Measurements from ENCODE around the gene ALAD. TPM values are rescaled to one million over a fixed set of nuclear protein-coding genes. Genes with fewer than 3 reads are reported as not detected.
"Not testable (repeated sequence)": the region's sequence is repeated elsewhere in the genome, so short reads cannot be mapped to it uniquely, and the experiment has no call there.

ALAD gene
- total and polyA plus RNA-seq, 4 donors, result 40.2 to 258 (median 74.2) TPM

DNA sequence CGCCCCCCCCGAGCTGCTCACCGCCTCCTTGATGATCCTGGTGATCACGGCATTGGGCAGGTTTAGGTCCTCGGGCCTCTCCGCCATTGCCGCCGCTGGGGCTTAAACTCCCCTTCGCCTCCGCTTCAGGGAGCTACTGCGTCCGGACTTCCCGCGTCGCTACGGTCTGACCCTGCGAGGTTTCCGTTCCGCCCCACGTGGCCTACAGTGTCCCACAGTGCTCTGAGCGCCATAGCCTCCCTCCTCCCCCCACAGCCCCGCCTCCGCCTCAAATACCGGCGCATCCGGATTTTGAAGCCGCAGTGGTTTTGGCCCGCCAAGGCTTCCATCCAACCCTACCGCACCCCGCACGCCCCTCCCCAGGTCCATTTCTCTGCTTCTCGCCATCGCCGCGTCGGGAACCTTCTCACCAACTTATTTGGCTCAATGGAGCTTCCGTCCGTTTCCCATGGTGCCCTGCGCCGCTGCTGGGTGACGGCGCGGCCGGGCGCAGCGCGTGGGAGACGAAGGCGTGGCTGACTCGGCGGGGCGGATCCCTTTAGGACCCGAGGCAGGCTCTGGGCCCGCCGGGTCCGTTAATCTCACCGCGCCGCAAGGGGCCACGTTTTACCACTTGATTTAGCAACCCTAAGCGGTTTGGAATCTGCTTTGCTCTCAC is 9.3 kb upstream of the ALAD start, which contains the start of the genes C9orf43 and POLE3 (continued):
- no peak for TF ChIP-seq FOXA1 (IDR thresholded peaks at IDR 0.05)
- TF ChIP-seq, protein P1, sequence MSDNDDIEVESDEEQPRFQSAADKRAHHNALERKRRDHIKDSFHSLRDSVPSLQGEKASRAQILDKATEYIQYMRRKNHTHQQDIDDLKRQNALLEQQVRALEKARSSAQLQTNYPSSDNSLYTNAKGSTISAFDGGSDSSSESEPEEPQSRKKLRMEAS (IDR thresholded peaks at IDR 0.05), result peak; percentile 92

DNA sequence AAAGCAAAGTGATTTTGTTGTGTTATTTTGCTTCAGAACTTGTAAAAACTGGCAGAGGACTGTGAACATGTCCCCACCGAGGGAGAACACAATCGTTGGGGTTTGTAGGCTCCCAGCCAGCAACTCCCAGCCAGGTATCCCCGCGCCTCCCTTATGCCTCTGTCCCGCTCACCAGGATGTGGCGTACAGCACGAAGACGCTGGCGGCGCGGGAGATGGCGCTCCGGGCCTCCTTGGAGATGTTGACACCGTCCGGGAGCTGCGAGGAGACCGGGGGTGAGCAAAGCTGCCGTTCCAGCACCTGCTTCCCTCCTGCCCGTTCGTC is 8.8 kb upstream of the ALAD start:
- no peak for DNase-seq (ENCODE audit: low spot score)
- Histone ChIP-seq H3K4me3 (ENCODE audit: low read depth in 1 of 3, low read length in 3 of 3) (peak overlapping the region; percentile 88 to 99 (median 91)), H3K4me1 (ENCODE audit: control insufficient read depth in 4 of 4, insufficient read depth in 4 of 4, low read length in 3 of 4) (peaks cover 0 to 27% (median 15%) of the 10 kb centered on the region in 4 donors), H3K27ac (ENCODE audit: low read depth in 1 of 2, low read length in 2 of 2) (peak overlapping the region; percentile 96 to 98), H3K27me3 (ENCODE audit: control insufficient read depth in 4 of 4, insufficient read depth in 4 of 4, low read length in 3 of 4) (no peaks in the 10 kb centered on the region), H3K9me3 (ENCODE audit: control insufficient read depth in 4 of 4, low read length in 3 of 4) (no peaks in the 10 kb centered on the region), H3K9ac (ENCODE audit: low read depth in 1 of 2, low read length in 2 of 2) (peak overlapping the region; percentile 85 to 91), H3K36me3 (ENCODE audit: control insufficient read depth in 4 of 4, insufficient read depth in 3 of 4, low read depth in 1 of 4, low read length in 3 of 4) (peaks cover 0 to 13% (median 4%) of the 10 kb centered on the region in 4 donors)
- under 1% methylated on average over 20 of the region's 20 CpGs for WGBS
- TF ChIP-seq, protein P1 (IDR thresholded peaks at IDR 0.05), result no peak
- TF ChIP-seq RXRA (IDR thresholded peaks at IDR 0.05), result no peak
- TF ChIP-seq FOXA1 (IDR thresholded peaks at IDR 0.05), result no peak

DNA sequence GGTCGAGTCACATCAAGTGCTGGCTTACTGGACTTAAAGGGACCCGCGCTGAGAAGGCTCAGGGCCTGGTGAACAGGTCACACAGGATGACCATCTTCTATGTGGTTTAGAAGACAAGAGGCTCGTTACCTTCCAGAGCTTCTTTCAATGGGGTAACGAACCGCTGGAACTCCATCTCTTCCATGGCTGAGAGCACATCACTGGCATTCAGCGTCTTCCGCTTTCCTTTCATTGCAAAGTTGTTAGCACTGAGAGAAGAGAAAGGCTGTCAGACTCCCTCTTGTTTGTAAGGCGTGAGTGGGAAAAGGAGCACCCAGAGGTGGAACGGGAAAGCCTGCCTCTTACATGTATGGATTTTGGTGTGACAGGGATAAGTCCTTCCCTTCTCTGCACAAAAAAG is 8.4 kb upstream of the ALAD start:
- H3K27ac ChIP-seq (ENCODE audit: low read depth in 1 of 2, low read length in 2 of 2), result peak overlapping the region; percentile 96 to 98
- H3K4me1 ChIP-seq (ENCODE audit: control insufficient read depth in 4 of 4, insufficient read depth in 4 of 4, low read length in 3 of 4), result peaks cover 0 to 30% (median 15%) of the 10 kb centered on the region in 4 donors
- peaks cover 0 to 13% (median 4%) of the 10 kb centered on the region in 4 donors for H3K36me3 ChIP-seq (ENCODE audit: control insufficient read depth in 4 of 4, insufficient read depth in 3 of 4, low read depth in 1 of 4, low read length in 3 of 4)
- no peak for DNase-seq (ENCODE audit: low spot score)
- peak overlapping the region; percentile 88 to 99 (median 91) for H3K4me3 ChIP-seq (ENCODE audit: low read depth in 1 of 3, low read length in 3 of 3)
- H3K9me3 ChIP-seq (ENCODE audit: control insufficient read depth in 4 of 4, low read length in 3 of 4), result no peaks in the 10 kb centered on the region
- H3K9ac ChIP-seq (ENCODE audit: low read depth in 1 of 2, low read length in 2 of 2), result peak overlapping the region; percentile 85 to 91
- 42% methylated on average over 10 of the region's 10 CpGs for WGBS
- H3K27me3 ChIP-seq (ENCODE audit: control insufficient read depth in 4 of 4, insufficient read depth in 4 of 4, low read length in 3 of 4), result no peaks in the 10 kb centered on the region
- TF ChIP-seq, protein P2, sequence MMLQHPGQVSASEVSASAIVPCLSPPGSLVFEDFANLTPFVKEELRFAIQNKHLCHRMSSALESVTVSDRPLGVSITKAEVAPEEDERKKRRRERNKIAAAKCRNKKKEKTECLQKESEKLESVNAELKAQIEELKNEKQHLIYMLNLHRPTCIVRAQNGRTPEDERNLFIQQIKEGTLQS (IDR thresholded peaks at IDR 0.05), result no peak
- TF ChIP-seq RXRA (IDR thresholded peaks at IDR 0.05) (no peak), EGR1 (IDR thresholded peaks at IDR 0.05; ENCODE audit: low read depth in 2 of 2) (no peak), RAD21 (IDR thresholded peaks at IDR 0.05) (no peak), GABPA (IDR thresholded peaks at IDR 0.05 in 1 of 2, conservative IDR thresholded peaks at IDR 0.05 in 1 of 2) (no peak), SP1 (IDR thresholded peaks at IDR 0.05) (no peak), HNF4G (IDR thresholded peaks at IDR 0.05) (no peak)
- TF ChIP-seq, protein P1 (IDR thresholded peaks at IDR 0.05), result no peak

DNA sequence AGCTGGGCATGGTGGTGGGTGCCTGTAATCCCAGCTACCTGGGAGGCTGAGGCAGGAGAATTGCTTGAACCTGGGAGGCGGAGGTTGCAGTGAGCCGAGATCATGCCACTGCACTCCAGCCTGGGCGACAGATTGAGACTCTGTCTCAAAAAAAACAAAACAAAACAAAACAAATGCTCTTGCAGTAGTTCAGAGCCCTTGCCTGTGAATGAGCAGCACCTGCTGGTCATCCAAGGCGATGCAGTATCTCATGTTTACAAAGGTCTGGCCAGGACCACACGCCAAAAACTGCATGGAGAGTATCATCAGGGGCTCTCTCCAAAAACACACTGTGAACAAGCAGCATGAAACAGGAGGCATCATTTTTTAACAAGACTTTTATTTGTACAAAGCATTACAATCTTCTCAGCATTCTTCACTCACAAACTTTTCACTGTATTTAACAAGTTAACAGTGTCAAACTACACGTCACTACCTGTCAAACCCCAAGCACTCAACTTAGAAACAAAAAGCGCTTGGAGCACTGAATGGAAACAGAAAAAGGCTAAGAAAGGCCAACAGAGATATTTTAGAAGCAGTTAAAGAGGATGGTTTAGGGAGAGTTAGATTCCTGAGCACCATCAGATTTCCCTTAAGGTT is 5.9 kb upstream of the ALAD start:
- Histone ChIP-seq H3K36me3 (ENCODE audit: control insufficient read depth in 4 of 4, insufficient read depth in 3 of 4, low read depth in 1 of 4, low read length in 3 of 4) (peaks cover 0 to 13% (median 4%) of the 10 kb centered on the region in 4 donors), H3K4me1 (ENCODE audit: control insufficient read depth in 4 of 4, insufficient read depth in 4 of 4, low read length in 3 of 4) (peaks cover 0 to 35% (median 23%) of the 10 kb centered on the region in 4 donors)
- not testable (repeated sequence) for H3K9ac ChIP-seq (ENCODE audit: low read depth in 1 of 2, low read length in 2 of 2); H3K27me3 ChIP-seq (ENCODE audit: control insufficient read depth in 4 of 4, insufficient read depth in 4 of 4, low read length in 3 of 4); DNase-seq (ENCODE audit: low spot score); H3K9me3 ChIP-seq (ENCODE audit: control insufficient read depth in 4 of 4, low read length in 3 of 4); H3K4me3 ChIP-seq (ENCODE audit: low read depth in 1 of 3, low read length in 3 of 3); H3K27ac ChIP-seq (ENCODE audit: low read depth in 1 of 2, low read length in 2 of 2)
- 27% methylated on average over 7 of the region's 7 CpGs for WGBS
- TF ChIP-seq, protein P3, sequence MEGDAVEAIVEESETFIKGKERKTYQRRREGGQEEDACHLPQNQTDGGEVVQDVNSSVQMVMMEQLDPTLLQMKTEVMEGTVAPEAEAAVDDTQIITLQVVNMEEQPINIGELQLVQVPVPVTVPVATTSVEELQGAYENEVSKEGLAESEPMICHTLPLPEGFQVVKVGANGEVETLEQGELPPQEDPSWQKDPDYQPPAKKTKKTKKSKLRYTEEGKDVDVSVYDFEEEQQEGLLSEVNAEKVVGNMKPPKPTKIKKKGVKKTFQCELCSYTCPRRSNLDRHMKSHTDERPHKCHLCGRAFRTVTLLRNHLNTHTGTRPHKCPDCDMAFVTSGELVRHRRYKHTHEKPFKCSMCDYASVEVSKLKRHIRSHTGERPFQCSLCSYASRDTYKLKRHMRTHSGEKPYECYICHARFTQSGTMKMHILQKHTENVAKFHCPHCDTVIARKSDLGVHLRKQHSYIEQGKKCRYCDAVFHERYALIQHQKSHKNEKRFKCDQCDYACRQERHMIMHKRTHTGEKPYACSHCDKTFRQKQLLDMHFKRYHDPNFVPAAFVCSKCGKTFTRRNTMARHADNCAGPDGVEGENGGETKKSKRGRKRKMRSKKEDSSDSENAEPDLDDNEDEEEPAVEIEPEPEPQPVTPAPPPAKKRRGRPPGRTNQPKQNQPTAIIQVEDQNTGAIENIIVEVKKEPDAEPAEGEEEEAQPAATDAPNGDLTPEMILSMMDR (IDR thresholded peaks at IDR 0.05; ENCODE audit: low read depth, low read length, missing input control), result peak; percentile 77
- TF ChIP-seq FOXA2 (IDR thresholded peaks at IDR 0.05) (peak; percentile 42), RAD21 (IDR thresholded peaks at IDR 0.05) (peak; percentile 89), HNF4A (conservative IDR thresholded peaks at IDR 0.05) (peak in 1 of 2 donors; percentile 5)

DNA sequence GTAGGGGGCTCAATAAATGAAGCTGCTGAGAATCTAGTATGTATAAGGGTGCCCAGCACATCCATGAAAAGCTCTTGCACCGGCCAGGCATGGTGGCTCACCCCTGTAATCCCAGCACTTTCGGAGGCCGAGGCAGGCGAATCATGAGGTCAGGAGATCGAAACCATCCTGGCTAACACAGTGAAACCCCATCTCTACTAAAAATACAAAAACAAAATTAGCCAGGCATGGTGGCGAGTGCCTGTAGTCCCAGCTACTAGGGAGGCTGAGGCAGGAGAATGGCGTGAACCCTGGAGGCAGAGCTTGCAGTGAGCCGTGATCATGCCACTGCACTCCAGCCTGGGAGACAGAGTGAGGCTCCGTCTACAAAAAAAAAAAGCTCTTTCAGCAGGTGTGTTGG is 5.3 kb upstream of the ALAD start:
- not testable (repeated sequence) for H3K9ac ChIP-seq (ENCODE audit: low read depth in 1 of 2, low read length in 2 of 2); H3K4me3 ChIP-seq (ENCODE audit: low read depth in 1 of 3, low read length in 3 of 3); DNase-seq (ENCODE audit: low spot score); H3K9me3 ChIP-seq (ENCODE audit: control insufficient read depth in 4 of 4, low read length in 3 of 4); H3K27me3 ChIP-seq (ENCODE audit: control insufficient read depth in 4 of 4, insufficient read depth in 4 of 4, low read length in 3 of 4); H3K27ac ChIP-seq (ENCODE audit: low read depth in 1 of 2, low read length in 2 of 2)
- Histone ChIP-seq H3K36me3 (ENCODE audit: control insufficient read depth in 4 of 4, insufficient read depth in 3 of 4, low read depth in 1 of 4, low read length in 3 of 4) (peaks cover 0 to 13% (median 4%) of the 10 kb centered on the region in 4 donors), H3K4me1 (ENCODE audit: control insufficient read depth in 4 of 4, insufficient read depth in 4 of 4, low read length in 3 of 4) (peaks cover 0 to 37% (median 23%) of the 10 kb centered on the region in 4 donors)
- WGBS, result 85% methylated on average over 9 of the region's 9 CpGs
